DND-41 (cell line): Measurements from ENCODE around the gene ACSS1.

Experiments
- ATAC-seq: fragments of 200-7000 bp; cut with Tn5 transposase; 3 replicates; pipeline ENCODE4 v1.9.1; 2021; ENCODE audit warnings: low read depth; ENCODE audit not compliant: insufficient read depth
- DNase-seq: peaks from one replicate; pipeline ENCODE4 v3.0.0-alpha.2; 2020
- H2AFZ ChIP-seq: 2 replicates; pipeline ENCODE4 v1.6.0; 2012; ENCODE audit warnings: low read depth, low read length
- H3K27ac ChIP-seq: 2 replicates; pipeline ENCODE4 v1.5.1; 2012; ENCODE audit warnings: low read length, inconsistent platforms
- H3K27me3 ChIP-seq: fragments of 200-600 bp; sonication (generic); 2 replicates; pipeline ENCODE4 v1.6.0; 2012; ENCODE audit warnings: low read length, mild to moderate bottlenecking, inconsistent platforms; ENCODE audit not compliant: insufficient read depth, poor library complexity
- H3K36me3 ChIP-seq: 2 replicates; pipeline ENCODE4 v1.5.1; 2012; ENCODE audit warnings: low read length, inconsistent platforms; ENCODE audit not compliant: insufficient read depth
- H3K4me1 ChIP-seq: 2 replicates; pipeline ENCODE4 v1.5.1; 2012; ENCODE audit warnings: mild to moderate bottlenecking, low read length; ENCODE audit not compliant: insufficient read depth
- H3K4me2 ChIP-seq: 2 replicates; pipeline ENCODE4 v1.6.0; 2012; ENCODE audit warnings: mild to moderate bottlenecking, moderate library complexity, low read length, inconsistent platforms; ENCODE audit not compliant: insufficient read depth
- H3K4me3 ChIP-seq, 2 experiments: fragments of 200-600 bp in 1 of 2; shearing (Covaris generic) in 1 of 2; 2 replicates each; pipeline ENCODE4 v1.5.1; 2012 to 2016; ENCODE audit warnings: inconsistent platforms in 2 of 2, low read length in 2 of 2, mild to moderate bottlenecking in 2 of 2, low read depth in 1 of 2, moderate library complexity in 1 of 2
- H3K79me2 ChIP-seq: 2 replicates; pipeline ENCODE4 v1.6.0; 2012; ENCODE audit warnings: low read length, inconsistent platforms; ENCODE audit not compliant: insufficient read depth
- H3K9ac ChIP-seq: 2 replicates; pipeline ENCODE4 v1.6.0; 2012; ENCODE audit warnings: low read depth, mild to moderate bottlenecking, inconsistent platforms, low read length, moderate library complexity
- H3K9me3 ChIP-seq: 2 replicates; pipeline ENCODE4 v1.5.1; 2012; ENCODE audit warnings: low read length, moderate library complexity, mild to moderate bottlenecking, inconsistent platforms; ENCODE audit not compliant: insufficient read depth, severe bottlenecking
- H4K20me1 ChIP-seq: 2 replicates; pipeline ENCODE4 v1.6.0; 2012; ENCODE audit warnings: low read length; ENCODE audit not compliant: insufficient read depth
- EZH2 ChIP-seq: IDR thresholded peaks from 3 replicates; pipeline ENCODE4 v1.6.1; 2012; ENCODE audit warnings: borderline replicate concordance, low read depth, mild to moderate bottlenecking, moderate library complexity, low read length, inconsistent platforms; ENCODE audit not compliant: severe bottlenecking
- TF ChIP-seq, protein P1 (sequence below): IDR thresholded peaks from 2 replicates; pipeline ENCODE4 v1.5.1; 2012; ENCODE audit warnings: borderline replicate concordance, low read length, moderate library complexity, mild to moderate bottlenecking; ENCODE audit not compliant: poor library complexity, severe bottlenecking; ENCODE audit errors: extremely low read depth

The ACSS1 gene

DNA sequence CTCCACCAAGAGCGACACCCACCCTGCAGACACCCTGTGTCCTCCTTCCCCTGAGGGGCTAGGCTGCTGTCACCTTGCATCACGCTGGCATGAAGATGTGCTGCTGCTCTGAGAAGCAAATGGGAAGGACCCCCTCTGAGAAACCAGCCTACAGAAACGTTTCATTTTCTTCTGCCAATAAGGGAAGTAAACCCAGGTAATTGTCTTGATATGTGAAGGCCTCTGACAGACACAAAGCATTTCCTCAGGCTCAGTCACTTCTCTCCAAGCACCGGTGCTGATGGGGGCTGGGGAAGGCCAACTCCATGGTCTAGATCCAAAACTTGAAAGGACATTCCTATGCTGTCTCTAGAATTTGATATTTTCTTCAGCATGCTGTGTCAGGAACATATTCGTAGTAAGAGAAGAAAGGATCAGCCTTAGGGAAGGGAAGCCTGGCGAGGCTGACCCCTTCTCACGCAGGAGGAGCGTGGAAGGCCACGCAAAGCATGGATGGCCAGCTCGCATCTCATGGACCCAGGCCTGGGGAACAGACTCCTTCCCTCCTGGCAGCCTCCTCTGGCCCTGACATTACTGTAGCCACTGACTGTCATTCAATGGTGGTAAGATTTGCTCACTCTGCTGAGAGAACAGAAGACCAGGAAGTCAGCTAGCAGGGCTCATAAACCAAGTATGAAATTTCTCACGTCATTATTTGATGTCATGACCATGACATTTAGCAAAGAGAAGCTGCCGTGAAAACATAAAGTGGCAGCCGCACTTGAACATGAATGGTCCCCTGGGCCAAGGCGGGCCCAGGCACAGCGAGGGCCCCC, 20.4 kb downstream of the ACSS1 start:
- no peak for DNase-seq
- no peak for TF ChIP-seq EZH2
- TF ChIP-seq, protein P1, sequence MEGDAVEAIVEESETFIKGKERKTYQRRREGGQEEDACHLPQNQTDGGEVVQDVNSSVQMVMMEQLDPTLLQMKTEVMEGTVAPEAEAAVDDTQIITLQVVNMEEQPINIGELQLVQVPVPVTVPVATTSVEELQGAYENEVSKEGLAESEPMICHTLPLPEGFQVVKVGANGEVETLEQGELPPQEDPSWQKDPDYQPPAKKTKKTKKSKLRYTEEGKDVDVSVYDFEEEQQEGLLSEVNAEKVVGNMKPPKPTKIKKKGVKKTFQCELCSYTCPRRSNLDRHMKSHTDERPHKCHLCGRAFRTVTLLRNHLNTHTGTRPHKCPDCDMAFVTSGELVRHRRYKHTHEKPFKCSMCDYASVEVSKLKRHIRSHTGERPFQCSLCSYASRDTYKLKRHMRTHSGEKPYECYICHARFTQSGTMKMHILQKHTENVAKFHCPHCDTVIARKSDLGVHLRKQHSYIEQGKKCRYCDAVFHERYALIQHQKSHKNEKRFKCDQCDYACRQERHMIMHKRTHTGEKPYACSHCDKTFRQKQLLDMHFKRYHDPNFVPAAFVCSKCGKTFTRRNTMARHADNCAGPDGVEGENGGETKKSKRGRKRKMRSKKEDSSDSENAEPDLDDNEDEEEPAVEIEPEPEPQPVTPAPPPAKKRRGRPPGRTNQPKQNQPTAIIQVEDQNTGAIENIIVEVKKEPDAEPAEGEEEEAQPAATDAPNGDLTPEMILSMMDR = no peak
- no peak for ATAC-seq
- Histone ChIP-seq H3K27ac (peak overlapping the region; percentile 59), H3K27me3 (no peaks in the 10 kb centered on the region), H3K79me2 (peaks cover 65% of the 10 kb centered on the region), H3K36me3 (peaks cover 28% of the 10 kb centered on the region), H3K9ac (0 out of 2 replicates have a peak overlapping the region, but pooled peaks have one; percentile 12), H4K20me1 (peaks cover 31% of the 10 kb centered on the region), H3K4me3 (no peak overlapping the region), H3K4me1 (peaks cover 41% of the 10 kb centered on the region), H3K4me2 (no peak overlapping the region; the same call in 1 of the 2 replicates), H2AFZ (no peak overlapping the region), H3K9me3 (no peaks in the 10 kb centered on the region)

GRCh38 chr20:25036331-25036936, 21.5 kb downstream of the ACSS1 start:
- H4K20me1 ChIP-seq = peaks cover 35% of the 10 kb centered on the region
- peak overlapping the region; percentile 11; the same call in 1 of the 2 replicates for H3K4me2 ChIP-seq
- H3K9me3 ChIP-seq = no peaks in the 10 kb centered on the region
- peaks cover 65% of the 10 kb centered on the region for H3K79me2 ChIP-seq
- 0 out of 2 replicates have a peak overlapping the region, but pooled peaks have one; percentile 12 for H3K9ac ChIP-seq
- no peak overlapping the region for H3K4me3 ChIP-seq
- H2AFZ ChIP-seq = no peak overlapping the region
- TF ChIP-seq, protein P1 = no peak
- TF ChIP-seq EZH2 = no peak
- ATAC-seq (peak; percentile 59), DNase-seq (peak; percentile 24)
- peak overlapping the region; percentile 62 for H3K27ac ChIP-seq
- H3K4me1 ChIP-seq = peaks cover 33% of the 10 kb centered on the region
- H3K36me3 ChIP-seq = peaks cover 23% of the 10 kb centered on the region
- no peaks in the 10 kb centered on the region for H3K27me3 ChIP-seq

DNA sequence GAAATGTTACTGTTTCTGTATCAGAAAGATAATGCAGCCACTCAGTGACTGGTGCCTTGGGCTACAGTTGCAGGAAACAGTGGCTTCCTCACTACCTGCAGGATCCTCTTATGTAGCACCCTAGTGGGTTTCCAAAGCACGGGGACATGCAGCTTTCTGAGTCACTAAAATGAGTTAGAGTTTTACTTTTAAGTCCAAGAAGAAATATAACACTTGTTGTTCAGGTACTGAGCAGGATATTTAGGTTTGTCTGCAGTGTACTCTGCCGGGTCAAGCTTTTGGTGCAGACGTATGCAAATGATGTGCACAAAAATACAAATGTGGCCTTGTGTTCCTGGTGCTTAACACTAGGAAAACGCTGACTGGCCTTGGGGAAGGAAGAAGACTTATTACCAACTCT, 22.0 kb downstream of the ACSS1 start:
- DNase-seq (peak; percentile 39), ATAC-seq (peak; percentile 69)
- H3K79me2 ChIP-seq = peaks cover 65% of the 10 kb centered on the region
- no peak overlapping the region for H3K4me3 ChIP-seq
- peaks cover 33% of the 10 kb centered on the region for H3K4me1 ChIP-seq
- H3K36me3 ChIP-seq = peaks cover 25% of the 10 kb centered on the region
- no peak overlapping the region for H2AFZ ChIP-seq
- H3K9me3 ChIP-seq = no peaks in the 10 kb centered on the region
- H3K4me2 ChIP-seq = no peak overlapping the region
- TF ChIP-seq EZH2 = no peak
- TF ChIP-seq, protein P1 = no peak
- H3K27ac ChIP-seq = peak overlapping the region; percentile 62
- H4K20me1 ChIP-seq = peaks cover 35% of the 10 kb centered on the region
- no peak overlapping the region for H3K9ac ChIP-seq
- H3K27me3 ChIP-seq = no peaks in the 10 kb centered on the region
